Left colon (tissue), 2 donors: Measurements from ENCODE around the gene HAGH. TPM values are rescaled to one million over a fixed set of nuclear protein-coding genes. Genes with fewer than 3 reads are reported as not detected.

Experiments used
- ATAC-seq: fragments of 200-7000 bp; cut with Tn5 transposase; one replicate; pipeline ENCODE4 v1.9.1; 2020; ENCODE audit warnings: mild to moderate bottlenecking, moderate library complexity
- DNase-seq, 2 donors: peaks; one replicate each; pipeline ENCODE4 v3.0.0-alpha.2; 2020
- intact Hi-C, 2 donors: fragments of 100-400 bp; cut with DNase I in 1 of 2; cut with micrococcal nuclease in 1 of 2; formaldehyde crosslinking; loops; one replicate each; pipeline versions ENCODE4 v1.11.2 to v1.14.0; 2022; cut with DNase I, micrococcal nuclease
- total RNA-seq, 2 donors: library from RNA; stranded (reverse); fragmentation: NEBNext Ultra II Directional; extraction: Animal tissue kit (Norgen Biotek cat#: 25700); gene quantifications; one replicate each; pipeline ENCODE4 v1.2.1, GENCODE V29; 2021
- donor health status: DM: no; HTN: no; CAD: no.
- donor health status: DM: yes; HTN: yes; CAD: no.

Gene HAGH
- total RNA-seq, 2 donors from 2014 or later, result 64.5 to 85.0 TPM

- no peak for ATAC-seq
- intact Hi-C loops, result no loop called here
- DNase-seq, result peak; percentile 21 to 24
Measured at GRCh38 chr16:1779741-1780676, 46.6 kb downstream of the HAGH start.

GRCh38 chr16:1779234-1779701 is 47.4 kb downstream of the HAGH start:
- no peak for ATAC-seq
- intact Hi-C loops, result no loop called here
- peak in 1 of 2 donors; percentile 21 for DNase-seq

GRCh38 chr16:1778200-1779179 is 48.1 kb downstream of the HAGH start:
- ATAC-seq, result no peak
- peak; percentile 7 to 22 for DNase-seq
- intact Hi-C loops, result no loop called here

GRCh38 chr16:1777375-1778199 is 49.0 kb downstream of the HAGH start:
- DNase-seq (peak; percentile 4 to 16), ATAC-seq (no peak)
- intact Hi-C loops, result no loop called here

- intact Hi-C loops, result no loop called here
- no peak for DNase-seq
- no peak for ATAC-seq
Measured at GRCh38 chr16:1776991-1777374, 49.6 kb downstream of the HAGH start.

DNA sequence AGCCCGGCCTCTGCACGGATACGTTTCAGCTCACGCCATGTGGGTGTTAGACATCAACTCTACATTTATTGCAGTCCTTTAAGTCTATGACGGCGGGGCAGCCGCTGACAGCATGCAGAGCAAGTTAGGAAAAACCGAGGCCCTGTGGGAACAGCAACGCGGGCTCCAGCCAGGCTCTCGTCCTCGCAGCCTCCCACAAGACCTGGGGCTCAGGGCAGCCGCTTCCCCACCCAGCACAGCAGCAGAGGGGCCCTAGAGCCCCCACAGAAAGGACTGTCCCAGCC is 50.0 kb downstream of the HAGH start:
- DNase-seq (no peak), ATAC-seq (no peak)
- intact Hi-C loops, result no loop called here

- ATAC-seq (no peak), DNase-seq (no peak)
- intact Hi-C loops, result no loop called here
Measured at GRCh38 chr16:1775846-1776671, 50.6 kb downstream of the HAGH start.

GRCh38 chr16:1775006-1775845 is 51.4 kb downstream of the HAGH start:
- no peak for DNase-seq
- intact Hi-C loops, result no loop called here

DNA sequence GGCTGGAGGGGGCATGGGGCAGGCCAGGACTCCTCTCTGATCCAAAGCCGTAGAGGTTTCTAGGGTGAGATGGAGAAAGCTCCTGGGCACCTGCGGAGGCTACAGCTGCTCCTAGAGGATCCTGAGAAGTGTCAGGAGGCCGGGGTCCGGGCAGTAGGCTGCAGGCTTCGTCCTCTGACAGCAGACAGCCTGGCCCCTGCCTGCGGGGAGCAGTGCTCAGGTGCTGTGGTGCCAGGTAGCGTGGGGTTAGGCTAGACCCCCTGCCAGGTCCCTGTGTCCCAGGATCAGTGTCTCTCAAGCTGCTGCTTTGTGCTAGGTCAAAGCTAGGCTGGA is 52.2 kb downstream of the HAGH start:
- no peak for DNase-seq
- no peak for ATAC-seq
- intact Hi-C loops, result no loop called here

More at GRCh38 chr16:1775006-1775845, 51.4 kb downstream of the HAGH start:
- ATAC-seq, result no peak

DNA sequence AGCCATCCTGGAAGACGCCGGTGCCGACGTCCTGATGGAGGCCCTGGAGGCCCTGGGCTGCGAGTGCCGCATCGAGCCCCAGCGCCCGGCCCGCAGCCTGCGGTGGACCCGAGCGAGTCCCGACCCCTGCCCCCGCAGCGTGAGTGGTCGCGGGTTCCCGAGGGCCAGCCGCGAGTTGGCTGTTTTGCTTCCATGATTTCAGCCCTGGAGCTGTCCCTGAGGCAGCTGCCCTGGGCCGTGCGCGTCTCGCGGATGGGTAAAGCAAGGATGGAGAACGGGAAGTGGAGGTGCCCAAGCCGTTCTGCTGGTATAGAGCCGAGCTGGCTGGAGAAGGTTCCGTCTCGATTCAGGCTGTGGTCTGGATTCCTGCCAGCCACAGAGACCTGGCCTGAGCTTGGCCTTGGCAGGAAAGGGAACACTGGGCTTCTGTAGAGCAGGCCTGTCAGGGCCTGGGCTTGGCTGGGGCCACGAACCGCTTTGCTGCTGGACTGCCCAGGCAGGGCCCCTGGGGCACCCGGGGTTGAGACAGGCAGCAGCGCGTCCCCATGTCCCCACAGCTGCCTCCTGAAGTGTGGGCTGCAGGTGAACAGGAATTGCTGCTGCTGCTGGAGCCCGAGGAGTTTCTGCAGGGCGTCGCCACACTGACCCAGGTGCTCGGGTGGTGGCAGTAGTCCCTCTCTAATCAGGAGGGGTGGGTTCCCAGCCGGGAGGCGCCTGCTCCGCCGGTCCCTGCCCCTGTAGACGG is 52.8 kb downstream of the HAGH start:
- ATAC-seq, result no peak
- DNase-seq, result peak in 1 of 2 donors; percentile 47
- intact Hi-C loops, result no loop called here

GRCh38 chr16:1772908-1773702 is 53.5 kb downstream of the HAGH start, which contains the start of gene MRPS34:
Gene MRPS34, minus strand, starts transcription at chr16:1773134. Its CDS starts 15 bp downstream, at chr16:1773119.
- intact Hi-C loops, result no loop called here
- DNase-seq (peak; percentile 78 to 88), ATAC-seq (peak; percentile 66)

DNA sequence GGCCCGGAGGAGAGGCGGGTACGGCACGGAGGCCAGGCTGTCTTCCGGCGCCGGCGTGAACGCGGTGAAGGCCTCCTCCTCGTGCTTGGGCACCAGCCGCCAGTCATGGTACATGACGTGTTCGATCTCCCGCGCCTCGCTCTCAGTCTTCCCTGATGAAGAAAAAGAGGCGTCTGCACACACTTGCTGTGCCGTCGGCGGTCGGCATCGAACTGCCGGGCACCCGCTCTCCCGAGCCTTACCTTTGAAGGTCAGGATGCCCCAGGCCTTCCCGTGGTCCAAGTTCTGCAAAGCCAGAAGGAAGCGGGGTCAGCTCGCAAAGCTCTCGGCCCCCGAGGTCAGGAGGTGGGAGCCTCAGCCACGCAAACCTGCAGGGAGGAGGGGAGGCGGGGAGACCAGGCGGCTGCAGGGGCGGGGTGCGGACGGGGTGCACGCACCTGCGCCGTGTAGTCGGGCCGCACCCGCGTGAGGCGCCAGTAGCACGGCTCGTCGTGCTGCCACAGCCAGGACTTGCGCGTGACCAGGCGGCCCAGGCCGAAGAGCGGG is 54.2 kb downstream of the HAGH start, which contains the start of gene EME2:
TSS of gene EME2 (plus strand) at position 449 of the 546 bp plus-strand sequence. CDS start 418 bp downstream, outside the sequence.
- peak; percentile 55 to 67 for DNase-seq
- intact Hi-C loops, result no loop called here
- peak; percentile 36 for ATAC-seq

- DNase-seq (no peak), ATAC-seq (no peak)
- intact Hi-C loops, result no loop called here
Measured at GRCh38 chr16:1771864-1772361, 54.7 kb downstream of the HAGH start.

GRCh38 chr16:1771188-1771863 is 55.3 kb downstream of the HAGH start, which contains the start of gene NME3:
Gene NME3, minus strand, starts transcription at chr16:1771543. Its CDS starts 9 bp downstream, at chr16:1771534.
- ATAC-seq, result peak; percentile 47
- peak; percentile 72 to 89 for DNase-seq
- intact Hi-C loops, result no loop called here
